ENCODE results near the gene STOX2.

Gene STOX2

GRCh38 chr4:183860119-183860518 lies 45.0 kb upstream of the STOX2 start (continued):
- TF ChIP-seq TSHZ2 (CRISPR knock-in tag; IDR thresholded peaks at IDR 0.05) = no peak

GRCh38 chr4:183860731-183861130 lies 44.4 kb upstream of the STOX2 start:
- no peak for ATAC-seq
- TF ChIP-seq SNAI2 (CRISPR knock-in tag; IDR thresholded peaks at IDR 0.05) = no peak
- no peak for TF ChIP-seq ZNF70 (CRISPR knock-in tag; IDR thresholded peaks at IDR 0.05)
- TF ChIP-seq PATZ1 (CRISPR knock-in tag; IDR thresholded peaks at IDR 0.05; ENCODE audit: borderline replicate concordance) = no peak
- TF ChIP-seq TCF4 (CRISPR knock-in tag; IDR thresholded peaks at IDR 0.05; ENCODE audit: borderline replicate concordance) = no peak
- no peak for TF ChIP-seq ZFP3 (CRISPR knock-in tag; IDR thresholded peaks at IDR 0.05)
- TF ChIP-seq ESRRG (CRISPR knock-in tag; IDR thresholded peaks at IDR 0.05) = no peak
- no peak for TF ChIP-seq ZFP30 (CRISPR knock-in tag; IDR thresholded peaks at IDR 0.05)
- TF ChIP-seq PPARA (CRISPR knock-in tag; IDR thresholded peaks at IDR 0.05; ENCODE audit: borderline replicate concordance) = no peak
- TF ChIP-seq ISL1 (CRISPR knock-in tag; IDR thresholded peaks at IDR 0.05) = no peak
- no peak for TF ChIP-seq CSDC2 (CRISPR knock-in tag; IDR thresholded peaks at IDR 0.05)
- TF ChIP-seq ZNF565 (CRISPR knock-in tag; conservative IDR thresholded peaks at IDR 0.05; ENCODE audit: low read depth) = no peak
- no peak for TF ChIP-seq CREB5 (CRISPR knock-in tag; IDR thresholded peaks at IDR 0.05; ENCODE audit: low read depth)
- no peak for TF ChIP-seq CSRNP3 (CRISPR knock-in tag; IDR thresholded peaks at IDR 0.05)
- TF ChIP-seq POU6F1 (CRISPR knock-in tag; IDR thresholded peaks at IDR 0.05; ENCODE audit: borderline replicate concordance, low read depth) = no peak
- no peak for TF ChIP-seq ARNTL (CRISPR knock-in tag; IDR thresholded peaks at IDR 0.05; ENCODE audit: borderline replicate concordance, low read depth)
- no peak for TF ChIP-seq ZC3H10 (CRISPR knock-in tag; IDR thresholded peaks at IDR 0.05)

GRCh38 chr4:183861426-183861825 lies 43.7 kb upstream of the STOX2 start:
- no peak for ATAC-seq
- no peak for TF ChIP-seq ZNF565 (CRISPR knock-in tag; conservative IDR thresholded peaks at IDR 0.05; ENCODE audit: low read depth)
- no peak for TF ChIP-seq GLIS3 (CRISPR knock-in tag; IDR thresholded peaks at IDR 0.05)
- no peak for TF ChIP-seq SNAI2 (CRISPR knock-in tag; IDR thresholded peaks at IDR 0.05)
- no peak for TF ChIP-seq PPARA (CRISPR knock-in tag; IDR thresholded peaks at IDR 0.05; ENCODE audit: borderline replicate concordance)
- TF ChIP-seq TSHZ2 (CRISPR knock-in tag; IDR thresholded peaks at IDR 0.05) = no peak
- TF ChIP-seq POU6F1 (CRISPR knock-in tag; IDR thresholded peaks at IDR 0.05; ENCODE audit: borderline replicate concordance, low read depth) = no peak
- TF ChIP-seq ZNF8 (CRISPR knock-in tag; IDR thresholded peaks at IDR 0.05) = no peak
- TF ChIP-seq PATZ1 (CRISPR knock-in tag; IDR thresholded peaks at IDR 0.05; ENCODE audit: borderline replicate concordance) = no peak
- TF ChIP-seq CSRNP3 (CRISPR knock-in tag; IDR thresholded peaks at IDR 0.05) = no peak

Data from SK-N-SH treated with all-trans-retinoic acid at 6 μM for 48 hours (cell line).